ENCODE results near the gene RFWD3.

- TF ChIP-seq CTCF (IDR thresholded peaks at IDR 0.05; ENCODE audit: low read length) (no peak), EZH2 (optimal IDR thresholded peaks at IDR 0.05; ENCODE audit: low read depth, low read length) (no peak)
These were observed 43.7 kb upstream of the RFWD3 start for GRCh38 chr16:74710401-74710800.
